Caki2 (cell line): ENCODE results near the gene ECSCR. TPM values are rescaled to one million over a fixed set of nuclear protein-coding genes. Genes with fewer than 3 reads are reported as not detected.
"Not testable (repeated sequence)": the region's sequence is repeated elsewhere in the genome, so short reads cannot be mapped to it uniquely, and the experiment has no call there.

Experiments
- DNase-seq: peaks from one replicate; pipeline ENCODE4 v3.0.0-alpha.2; 2015; ENCODE audit warnings: low read depth
- in situ Hi-C: cut with HindIII; loops from 2 replicates; pipeline ENCODE4 v1.10.0; 2016; ENCODE audit warnings: low sequenced_read_pairs, low pct_unique_long_range_greater_than_20kb, mixed read lengths
- total RNA-seq: library from RNA; depleted of rRNA; stranded (reverse); fragments of >200 nt; shearing (Covaris generic); gene quantifications from 2 replicates; pipeline ENCODE4 v1.2.3, GENCODE V29; 2014; ENCODE audit warnings: low replicate concordance; rRNA removed

The ECSCR gene
- not detected in 2 replicates for total RNA-seq

- in situ Hi-C loops: no loop called here
- no peak for DNase-seq
Measured at GRCh38 chr5:139462586-139463276, at the start of gene ECSCR. TSS of gene ECSCR (minus strand) at chr5:139462743. CDS start at chr5:139462670, 73 bp downstream.

GRCh38 chr5:139504722-139505121 is 42.2 kb upstream of the ECSCR start:
- not testable (repeated sequence) for DNase-seq
- in situ Hi-C loops: loop anchor here (25.0 kb wide), 1 partner anchor 92 kb away; the partner anchor contains the start of gene SPATA24

GRCh38 chr5:139503879-139504278 is 41.3 kb upstream of the ECSCR start:
- in situ Hi-C loops: loop anchor here (25.0 kb wide), 1 partner anchor 92 kb away; the partner anchor contains the start of gene SPATA24
- not testable (repeated sequence) for DNase-seq

GRCh38 chr5:139503036-139503817 is 40.7 kb upstream of the ECSCR start:
- in situ Hi-C loops: loop anchor here (25.0 kb wide), 1 partner anchor 91 kb away; the partner anchor contains the start of gene SPATA24

GRCh38 chr5:139501381-139501780 is 38.8 kb upstream of the ECSCR start:
- in situ Hi-C loops: loop anchor here (25.0 kb wide), 1 partner anchor 89 kb away; the partner anchor contains the start of gene SPATA24
- no peak for DNase-seq

More at GRCh38 chr5:139503036-139503817, 40.7 kb upstream of the ECSCR start:
- not testable (repeated sequence) for DNase-seq

- DNase-seq: no peak
- in situ Hi-C loops: no loop called here
Measured at GRCh38 chr5:139495638-139496435, 33.3 kb upstream of the ECSCR start.

GRCh38 chr5:139494832-139495231 is 32.3 kb upstream of the ECSCR start:
- in situ Hi-C loops: no loop called here
- no peak for DNase-seq

GRCh38 chr5:139494256-139494655 is 31.7 kb upstream of the ECSCR start:
- in situ Hi-C loops: no loop called here
- no peak for DNase-seq

- in situ Hi-C loops: no loop called here
- DNase-seq: peak; percentile 42
Measured at GRCh38 chr5:139492700-139493192, 30.2 kb upstream of the ECSCR start.

- DNase-seq: no peak
Measured at GRCh38 chr5:139488260-139488659, 25.7 kb upstream of the ECSCR start.

GRCh38 chr5:139486201-139486600 is 23.7 kb upstream of the ECSCR start:
- DNase-seq: no peak
- in situ Hi-C loops: no loop called here

More at GRCh38 chr5:139488260-139488659, 25.7 kb upstream of the ECSCR start:
- in situ Hi-C loops: no loop called here

- in situ Hi-C loops, DNase-seq: not testable (repeated sequence)
Measured at GRCh38 chr5:139482890-139483208, 20.3 kb upstream of the ECSCR start.

GRCh38 chr5:139482050-139482889 is 19.7 kb upstream of the ECSCR start, which contains the start of gene STING1:
TSS of gene STING1 (minus strand) at chr5:139482758. CDS start at chr5:139481704, 1,054 bp downstream.
- in situ Hi-C loops: no loop called here
- peak; percentile 84 for DNase-seq

GRCh38 chr5:139481580-139482049 is 19.1 kb upstream of the ECSCR start:
- in situ Hi-C loops: no loop called here
- DNase-seq: no peak

GRCh38 chr5:139481122-139481533 is 18.6 kb upstream of the ECSCR start:
- in situ Hi-C loops: no loop called here
- DNase-seq: no peak

GRCh38 chr5:139479729-139480128 is 17.2 kb upstream of the ECSCR start:
- in situ Hi-C loops, DNase-seq: not testable (repeated sequence)
